H54 (cell line): ENCODE measurements around the gene CFAP57.

Experiments used
- DNase-seq: peaks from one replicate; pipeline ENCODE4 v3.0.0; 2011; ENCODE audit warnings: low spot score, mixed read lengths; ENCODE audit not compliant: insufficient read length
- FAIRE-seq: peaks from 3 replicates; lab custom pipeline; 2011; peaks lifted over from hg19 to GRCh38; lab: Jason Lieb, UNC
- POLR2A ChIP-seq: IDR thresholded peaks from 2 replicates; pipeline ENCODE4 v1.6.1; 2011; ENCODE audit warnings: low read depth, mild to moderate bottlenecking, low read length

CFAP57 gene

GRCh38 chr1:43222879-43223278 lies 50.7 kb downstream of the CFAP57 start:
- no peak for FAIRE-seq
- TF ChIP-seq POLR2A: no peak
- no peak for DNase-seq

- FAIRE-seq: no peak
Observed at GRCh38 chr1:43225168-43225567, 53.0 kb downstream of the CFAP57 start.

GRCh38 chr1:43227143-43227764 lies 55.1 kb downstream of the CFAP57 start:
- FAIRE-seq: peak; percentile 69
- peak; percentile 50 for DNase-seq
- TF ChIP-seq POLR2A: no peak

More at GRCh38 chr1:43225168-43225567, 53.0 kb downstream of the CFAP57 start:
- no peak for TF ChIP-seq POLR2A
- DNase-seq: no peak

GRCh38 chr1:43229826-43230780 lies 58.0 kb downstream of the CFAP57 start:
- DNase-seq (no peak), FAIRE-seq (no peak)
- TF ChIP-seq POLR2A: no peak

GRCh38 chr1:43232074-43232473 lies 59.9 kb downstream of the CFAP57 start:
- FAIRE-seq (peak; percentile 76), DNase-seq (peak; percentile 60)
- no peak for TF ChIP-seq POLR2A

GRCh38 chr1:43232482-43232881 lies 60.4 kb downstream of the CFAP57 start:
- TF ChIP-seq POLR2A: no peak
- FAIRE-seq: no peak
- no peak for DNase-seq

- no peak for TF ChIP-seq POLR2A
- DNase-seq (no peak), FAIRE-seq (no peak)
Observed at GRCh38 chr1:43233631-43234030, 61.5 kb downstream of the CFAP57 start.

- no peak for TF ChIP-seq POLR2A
- FAIRE-seq (no peak), DNase-seq (no peak)
Observed at GRCh38 chr1:43234267-43234666, 62.1 kb downstream of the CFAP57 start.

GRCh38 chr1:43235040-43235439 lies 62.9 kb downstream of the CFAP57 start:
- FAIRE-seq (no peak), DNase-seq (no peak)

GRCh38 chr1:43235451-43236121 lies 63.5 kb downstream of the CFAP57 start:
- FAIRE-seq: no peak
- no peak for DNase-seq

More at GRCh38 chr1:43235040-43235439, 62.9 kb downstream of the CFAP57 start:
- no peak for TF ChIP-seq POLR2A

GRCh38 chr1:43237121-43237520 lies 65.0 kb downstream of the CFAP57 start:
- no peak for FAIRE-seq
- DNase-seq: no peak
- TF ChIP-seq POLR2A: no peak

More at GRCh38 chr1:43235451-43236121, 63.5 kb downstream of the CFAP57 start:
- no peak for TF ChIP-seq POLR2A

GRCh38 chr1:43238085-43238484 lies 66.0 kb downstream of the CFAP57 start:
- peak; percentile 55 for DNase-seq
- FAIRE-seq: peak; percentile 11
- TF ChIP-seq POLR2A: no peak

- no peak for DNase-seq
- TF ChIP-seq POLR2A: no peak
- FAIRE-seq: no peak
Observed at GRCh38 chr1:43238991-43239469, 66.9 kb downstream of the CFAP57 start.
